Dendritic cell treated with granulocyte-macrophage colony-stimulating factor and Interleukin-4, amounts not matched to agents 40 ng/mL and 50 ng/mL, for 4 days (primary cell): ENCODE results near the gene RHBDL2.
"Not testable (repeated sequence)": the region's sequence is repeated elsewhere in the genome, so short reads cannot be mapped to it uniquely, and the experiment has no call there.

Source experiments
- H3K27ac Mint-ChIP-seq: one replicate; pipeline ENCODE4 v1.8.0; 2022; ENCODE audit warnings: mild to moderate bottlenecking, mixed read lengths
- H3K27me3 Mint-ChIP-seq: one replicate; pipeline ENCODE4 v1.8.0; 2022; ENCODE audit warnings: mild to moderate bottlenecking, mixed read lengths
- H3K36me3 Mint-ChIP-seq: one replicate; pipeline ENCODE4 v1.8.0; 2022; ENCODE audit warnings: low read depth, mixed read lengths
- H3K4me1 Mint-ChIP-seq: one replicate; pipeline ENCODE4 v1.8.0; 2022; ENCODE audit warnings: low read depth, mixed read lengths
- H3K4me3 Mint-ChIP-seq: one replicate; pipeline ENCODE4 v1.8.0; 2022; ENCODE audit warnings: mild to moderate bottlenecking, moderate library complexity, mixed read lengths
- H3K9me3 Mint-ChIP-seq: one replicate; pipeline ENCODE4 v1.8.0; 2022; ENCODE audit warnings: mixed read lengths
- intact Hi-C: fragments of 100-400 bp; cut with micrococcal nuclease; formaldehyde crosslinking; loops from one replicate; pipeline ENCODE4 v1.15.0; 2022

RHBDL2 gene

DNA sequence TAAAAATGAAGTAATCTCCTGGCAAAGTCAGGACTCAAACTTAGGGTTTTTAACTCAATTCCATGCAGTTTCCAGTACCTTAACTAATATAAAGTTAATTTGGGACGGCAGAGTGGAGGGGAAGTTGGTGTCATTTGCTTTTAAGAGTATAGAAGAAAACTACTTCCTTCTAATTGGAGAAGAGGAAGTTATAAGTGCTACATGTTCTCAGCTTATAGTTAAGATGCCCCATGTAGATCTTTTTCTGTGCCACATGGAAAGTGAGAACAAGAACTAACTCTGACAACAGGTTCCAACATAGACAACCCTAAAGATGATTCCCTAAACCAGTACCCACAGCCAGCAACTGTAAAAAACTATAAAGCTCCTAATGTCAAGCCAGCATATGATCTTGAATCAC is 93.6 kb downstream of the RHBDL2 start:
- Mint-ChIP-seq H3K9me3 (no peaks in the 10 kb centered on the region), H3K27ac (peak overlapping the region; percentile 53), H3K4me3 (no peak overlapping the region), H3K4me1 (peaks cover 38% of the 10 kb centered on the region), H3K36me3 (peaks cover 79% of the 10 kb centered on the region), H3K27me3 (no peaks in the 10 kb centered on the region)
- intact Hi-C loops, result no loop called here

DNA sequence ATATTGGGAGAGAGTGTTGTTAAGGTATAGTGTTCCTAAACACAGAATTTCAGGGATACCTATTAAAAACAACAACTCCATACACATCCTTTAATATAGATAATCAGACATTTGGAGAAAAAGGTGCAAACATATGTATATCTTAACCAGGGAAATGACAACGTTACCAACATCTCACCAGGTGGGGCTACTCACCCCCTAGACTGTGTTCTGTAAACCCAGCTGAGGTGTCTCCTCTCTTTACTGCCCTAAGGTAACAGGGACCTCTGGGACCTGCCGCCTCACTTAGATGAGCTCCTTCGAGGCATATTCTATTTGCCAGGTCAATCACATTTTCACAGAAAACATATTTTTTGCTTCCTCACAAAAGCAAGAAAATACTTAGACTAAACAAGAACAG is 95.4 kb downstream of the RHBDL2 start:
- intact Hi-C loops, result no loop called here
- H3K27ac Mint-ChIP-seq, result no peak overlapping the region

DNA sequence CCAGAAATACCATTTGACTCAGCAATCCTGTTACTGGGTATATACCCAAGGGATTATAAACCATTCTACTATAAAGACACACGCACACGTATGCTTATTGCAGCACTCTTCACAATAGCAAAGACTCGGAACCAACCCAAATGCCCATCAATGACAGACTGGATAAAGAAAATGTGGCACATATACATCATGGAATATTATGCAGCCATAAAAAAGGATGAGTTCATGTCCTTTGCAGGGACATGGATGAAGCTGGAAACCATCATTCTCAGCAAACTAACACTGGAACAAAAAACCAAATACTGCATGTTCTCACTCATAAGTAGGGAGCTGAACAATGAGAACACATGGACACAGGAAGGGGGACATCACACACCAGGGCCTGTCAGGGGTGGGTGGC is 96.5 kb downstream of the RHBDL2 start:
- H3K27me3 Mint-ChIP-seq, intact Hi-C loops, H3K4me3 Mint-ChIP-seq, H3K9me3 Mint-ChIP-seq, H3K27ac Mint-ChIP-seq: not testable (repeated sequence)
- Mint-ChIP-seq H3K4me1 (peaks cover 32% of the 10 kb centered on the region), H3K36me3 (peaks cover 79% of the 10 kb centered on the region)

More for the DNA sequence above, 95.4 kb downstream of the RHBDL2 start:
- H3K36me3 Mint-ChIP-seq, result peaks cover 83% of the 10 kb centered on the region
- no peaks in the 10 kb centered on the region for H3K27me3 Mint-ChIP-seq
- no peaks in the 10 kb centered on the region for H3K9me3 Mint-ChIP-seq
- H3K4me1 Mint-ChIP-seq, result peaks cover 32% of the 10 kb centered on the region
- no peak overlapping the region for H3K4me3 Mint-ChIP-seq

DNA sequence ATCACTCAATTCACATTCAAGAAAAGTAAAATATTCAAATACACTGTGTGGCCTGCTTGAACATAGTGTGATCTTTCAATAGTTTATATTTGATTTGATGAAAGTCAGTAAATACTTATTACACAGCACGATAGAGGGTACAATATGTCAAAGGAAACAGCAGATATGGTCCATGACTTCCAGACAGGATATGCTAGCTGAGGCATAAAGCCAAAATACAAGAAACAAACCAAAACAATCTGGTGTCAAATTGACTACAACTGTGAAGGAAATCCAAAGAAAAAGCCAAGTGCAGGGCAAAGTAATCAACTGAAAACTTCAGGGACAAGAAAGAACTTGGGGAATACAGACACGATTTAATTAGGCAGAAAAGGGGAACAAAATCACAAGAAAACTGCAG is 101.3 kb downstream of the RHBDL2 start:
- Mint-ChIP-seq H3K27me3 (no peaks in the 10 kb centered on the region), H3K27ac (no peak overlapping the region), H3K9me3 (no peaks in the 10 kb centered on the region), H3K4me3 (no peak overlapping the region), H3K4me1 (peaks cover 15% of the 10 kb centered on the region), H3K36me3 (peaks cover 76% of the 10 kb centered on the region)
- intact Hi-C loops, result no loop called here

DNA sequence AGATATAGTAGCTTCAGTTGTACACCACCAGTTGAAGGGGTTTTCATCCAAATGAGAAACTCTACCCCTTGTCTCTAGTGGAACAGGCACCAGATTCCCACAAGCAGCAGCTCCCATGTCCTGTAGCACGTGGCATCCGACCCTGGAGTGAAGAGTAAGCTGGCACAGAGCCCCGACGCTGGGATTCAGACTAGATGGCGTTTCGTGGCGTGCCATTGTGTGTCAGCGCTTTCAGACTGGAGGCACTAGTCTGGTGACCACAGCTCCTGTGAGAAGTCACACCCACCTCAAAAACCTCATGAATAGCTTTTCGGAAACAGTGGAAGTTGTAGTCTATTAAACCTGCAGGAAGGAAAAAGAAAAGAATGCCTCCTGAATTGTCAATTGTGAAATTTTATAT is 102.3 kb downstream of the RHBDL2 start:
- no peak overlapping the region for H3K27ac Mint-ChIP-seq
- no peaks in the 10 kb centered on the region for H3K27me3 Mint-ChIP-seq
- H3K9me3 Mint-ChIP-seq, result no peaks in the 10 kb centered on the region
- H3K4me3 Mint-ChIP-seq, result no peak overlapping the region
- H3K36me3 Mint-ChIP-seq, result peaks cover 67% of the 10 kb centered on the region
- peaks cover 15% of the 10 kb centered on the region for H3K4me1 Mint-ChIP-seq
- intact Hi-C loops, result loop anchor here (5.0 kb wide), 1 partner anchor 812 kb away; no protein-coding TSS in a partner anchor

DNA sequence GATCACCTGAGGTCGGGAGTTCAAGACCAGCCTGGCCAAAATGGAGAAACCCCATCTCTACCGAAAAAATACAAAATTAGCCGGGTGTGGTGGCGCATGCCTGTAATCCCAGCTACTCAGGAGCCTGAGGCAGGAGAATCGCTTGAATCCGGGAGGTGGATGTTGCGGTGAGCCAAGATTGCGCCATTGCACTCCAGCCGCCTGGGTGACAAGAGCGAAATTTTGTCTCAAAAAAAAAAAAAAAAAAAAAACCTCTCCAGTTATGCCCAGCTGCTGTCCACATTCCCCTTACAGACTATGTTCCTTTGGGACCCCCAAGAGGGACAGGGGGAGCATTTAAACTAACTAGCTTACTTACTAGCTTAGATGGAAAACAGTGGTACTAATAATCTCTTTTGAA is 105.3 kb downstream of the RHBDL2 start:
- intact Hi-C loops, result loop anchor here (5.0 kb wide), 1 partner anchor 809 kb away; no protein-coding TSS in a partner anchor
- H3K27me3 Mint-ChIP-seq, H3K27ac Mint-ChIP-seq, H3K4me3 Mint-ChIP-seq, H3K9me3 Mint-ChIP-seq: not testable (repeated sequence)
- peaks cover 18% of the 10 kb centered on the region for H3K4me1 Mint-ChIP-seq
- peaks cover 37% of the 10 kb centered on the region for H3K36me3 Mint-ChIP-seq
